ENCODE data around the gene CMTM1. TPM values are rescaled to one million over a fixed set of nuclear protein-coding genes. Genes with fewer than 3 reads are reported as not detected.

The CMTM1 gene
- total RNA-seq, 1 experiment from 2014 or later: 2.6 TPM

DNA sequence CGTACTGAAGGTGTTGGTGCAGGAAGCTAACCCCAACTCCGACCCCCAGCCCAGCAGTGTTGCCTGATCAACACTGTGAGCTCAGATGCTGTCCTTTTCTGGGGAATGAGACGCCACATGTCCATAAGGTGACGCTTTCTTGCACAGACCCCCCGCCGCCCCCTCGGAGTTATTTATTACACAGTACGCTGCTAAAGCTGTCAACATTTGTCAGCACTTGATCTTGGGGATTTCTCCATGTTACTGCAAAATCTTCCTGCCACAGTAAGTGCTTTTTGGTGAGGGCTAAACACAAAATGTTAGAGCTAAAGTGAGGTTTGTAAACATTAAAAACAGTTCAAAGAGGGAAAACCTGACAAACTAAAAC lies 54.2 kb downstream of the CMTM1 start:
- H3K23me2 ChIP-seq (ENCODE audit: insufficient read length, low read depth, low read length, poor library complexity, severe bottlenecking): no peaks in the 10 kb centered on the region
- no peaks in the 10 kb centered on the region for H3K27me3 Mint-ChIP-seq (ENCODE audit: low read depth)
- no peak overlapping the region for H3K4ac ChIP-seq (ENCODE audit: low read depth, low read length)
- H3K9me3 ChIP-seq (ENCODE audit: control insufficient read depth, low read depth, low read length): no peaks in the 10 kb centered on the region
- no peak overlapping the region for H2AK5ac ChIP-seq (ENCODE audit: insufficient read length, low read length)
- no peaks in the 10 kb centered on the region for H3K9me3 Mint-ChIP-seq
- H4K20me1 ChIP-seq (ENCODE audit: control insufficient read depth, insufficient read depth, insufficient read length): no peaks in the 10 kb centered on the region
- peaks cover 9% of the 10 kb centered on the region; the same call in 1 of the 2 replicates for H3K4me1 ChIP-seq (ENCODE audit: insufficient read depth, low read length)
- peaks cover 47 to 49% of the 10 kb centered on the region in 2 experiments for H3K4me1 Mint-ChIP-seq
- H3K23ac ChIP-seq (ENCODE audit: insufficient read length, low read depth, low read length): no peak overlapping the region
- DNase-seq: no peak
- TF ChIP-seq, protein P1, sequence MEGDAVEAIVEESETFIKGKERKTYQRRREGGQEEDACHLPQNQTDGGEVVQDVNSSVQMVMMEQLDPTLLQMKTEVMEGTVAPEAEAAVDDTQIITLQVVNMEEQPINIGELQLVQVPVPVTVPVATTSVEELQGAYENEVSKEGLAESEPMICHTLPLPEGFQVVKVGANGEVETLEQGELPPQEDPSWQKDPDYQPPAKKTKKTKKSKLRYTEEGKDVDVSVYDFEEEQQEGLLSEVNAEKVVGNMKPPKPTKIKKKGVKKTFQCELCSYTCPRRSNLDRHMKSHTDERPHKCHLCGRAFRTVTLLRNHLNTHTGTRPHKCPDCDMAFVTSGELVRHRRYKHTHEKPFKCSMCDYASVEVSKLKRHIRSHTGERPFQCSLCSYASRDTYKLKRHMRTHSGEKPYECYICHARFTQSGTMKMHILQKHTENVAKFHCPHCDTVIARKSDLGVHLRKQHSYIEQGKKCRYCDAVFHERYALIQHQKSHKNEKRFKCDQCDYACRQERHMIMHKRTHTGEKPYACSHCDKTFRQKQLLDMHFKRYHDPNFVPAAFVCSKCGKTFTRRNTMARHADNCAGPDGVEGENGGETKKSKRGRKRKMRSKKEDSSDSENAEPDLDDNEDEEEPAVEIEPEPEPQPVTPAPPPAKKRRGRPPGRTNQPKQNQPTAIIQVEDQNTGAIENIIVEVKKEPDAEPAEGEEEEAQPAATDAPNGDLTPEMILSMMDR (conservative IDR thresholded peaks at IDR 0.05): no peak
- H2BK20ac ChIP-seq (ENCODE audit: low read depth, low read length, poor library complexity, severe bottlenecking): no peak overlapping the region
- H3K36me3 Mint-ChIP-seq (ENCODE audit: insufficient read depth in 1 of 3, low read depth in 3 of 3): peaks cover 15 to 49% (median 48%) of the 10 kb centered on the region in 3 experiments; a peak in 6 of 7 replicates
- no peaks in the 10 kb centered on the region for H3K27me3 ChIP-seq (ENCODE audit: insufficient read depth, low read length)
- no peak overlapping the region for H2BK120ac ChIP-seq (ENCODE audit: low read depth, low read length, poor library complexity, severe bottlenecking)
- H3K79me1 ChIP-seq (ENCODE audit: insufficient read depth, low read depth, low read length, poor library complexity, severe bottlenecking): no peaks in the 10 kb centered on the region
- no peak overlapping the region for H3K27ac ChIP-seq (ENCODE audit: insufficient read length, low read depth, low read length)
- no peak overlapping the region for H3K18ac ChIP-seq (ENCODE audit: insufficient read length, low read depth, low read length)
- H2BK5ac ChIP-seq (ENCODE audit: insufficient read length, low read length): no peak overlapping the region
- H3K14ac ChIP-seq (ENCODE audit: insufficient read depth, low read length): no peak overlapping the region
- whole genome bisulfite sequencing (ENCODE audit: extremely low coverage, insufficient read length, low lambda C conversion rate): no CpG with 5 or more reads among the region's 8 CpGs
- no peak overlapping the region for H4K8ac ChIP-seq (replicated peaks; ENCODE audit: insufficient read length, low read depth, low read length)
- no peak overlapping the region; a peak in 1 of 7 replicates for H3K27ac Mint-ChIP-seq
- H3K56ac ChIP-seq (ENCODE audit: insufficient read length, low read depth, low read length): no peak overlapping the region
- H3K4me2 ChIP-seq (ENCODE audit: insufficient read depth, insufficient read length, low read length): no peak overlapping the region
- H2BK15ac ChIP-seq (ENCODE audit: low read depth, low read length): no peak overlapping the region
- H2BK12ac ChIP-seq (ENCODE audit: insufficient read length, low read depth, low read length): no peak overlapping the region
- H3K79me2 ChIP-seq (ENCODE audit: insufficient read depth, low read length): no peaks in the 10 kb centered on the region
- H3K4me3 Mint-ChIP-seq: no peak overlapping the region
- H3T11ph ChIP-seq (ENCODE audit: low read length): no peak overlapping the region
- no peak overlapping the region for H4K5ac ChIP-seq (ENCODE audit: insufficient read length, low read depth, low read length)
- H3K9ac ChIP-seq (ENCODE audit: extremely low read depth, insufficient read length, low read length): no peak overlapping the region
- no peak overlapping the region for H2AFZ ChIP-seq (ENCODE audit: low read length)
- H4K91ac ChIP-seq (ENCODE audit: insufficient read length, low read depth, low read length): no peak overlapping the region

Measured in H9 (cell line).